Spleen (tissue), 11 donors: ENCODE data around the gene ZBTB7C. TPM values are rescaled to one million over a fixed set of nuclear protein-coding genes. Genes with fewer than 3 reads are reported as not detected.

ENCODE experiments used
- DNase-seq: peaks from one replicate; pipeline ENCODE4 v3.0.0-alpha.2; 2020
- H3K27ac ChIP-seq, 8 donors: fragments of 200-600 bp; sonication (generic) in 7 of 8; 1 replicate in 4 of 8; 2 replicates in 4 of 8; pipeline versions ENCODE4 v1.5.0 to v1.8.0; 2016 to 2021; ENCODE audit warnings: inconsistent platforms in 4 of 8, mild to moderate bottlenecking in 4 of 8, moderate library complexity in 1 of 8
- H3K27me3 ChIP-seq, 7 donors: fragments of 200-600 bp; sonication (generic) in 6 of 7; replicated peaks in 1 of 7; 1 replicate in 4 of 7; 2 replicates in 3 of 7; pipeline versions ENCODE4 v1.5.0 to v1.8.0; 2016 to 2021; ENCODE audit warnings: inconsistent platforms in 3 of 7, mild to moderate bottlenecking in 1 of 7
- H3K36me3 ChIP-seq, 6 donors: fragments of 200-600 bp; sonication (generic) in 5 of 6; 1 replicate in 4 of 6; 2 replicates in 2 of 6; pipeline versions ENCODE4 v1.5.0 to v1.8.0; 2016 to 2021; ENCODE audit warnings: inconsistent platforms in 2 of 6
- H3K4me1 ChIP-seq, 6 donors: fragments of 200-600 bp; sonication (generic) in 5 of 6; 1 replicate in 3 of 6; 2 replicates in 3 of 6; pipeline versions ENCODE4 v1.5.0 to v1.8.0; 2016 to 2021; ENCODE audit warnings: inconsistent platforms in 3 of 6
- H3K4me3 ChIP-seq, 8 donors: fragments of 200-600 bp; sonication (generic) in 7 of 8; 1 replicate in 4 of 8; 2 replicates in 4 of 8; pipeline versions ENCODE4 v1.5.0 to v1.8.0; 2016 to 2021; ENCODE audit warnings: inconsistent platforms in 4 of 8, mild to moderate bottlenecking in 4 of 8, moderate library complexity in 2 of 8
- H3K9me3 ChIP-seq, 8 donors: fragments of 200-600 bp; sonication (generic) in 7 of 8; 1 replicate in 4 of 8; 2 replicates in 4 of 8; pipeline versions ENCODE4 v1.5.0 to v1.8.0; 2016 to 2021; ENCODE audit warnings: inconsistent platforms in 4 of 8
- CTCF ChIP-seq, 11 experiments: fragments of 200-600 bp in 7 of 11; fragments of 450-650 bp in 4 of 11; sonication (generic) in 4 of 11; IDR thresholded peaks in 8 of 11; conservative IDR thresholded peaks in 3 of 11; 1 replicate in 7 of 11; 2 replicates in 4 of 11; pipeline versions ENCODE4 v1.4.0 to v1.8.0; 2016 to 2021; ENCODE audit warnings: antibody characterized with exemption in 11 of 11, inconsistent platforms in 4 of 11, mild to moderate bottlenecking in 1 of 11
- POLR2A ChIP-seq, 3 donors: fragments of 450-650 bp; IDR thresholded peaks; one replicate each; pipeline ENCODE4 v1.5.1; 2017; ENCODE audit warnings: antibody characterized with exemption in 3 of 3, mild to moderate bottlenecking in 1 of 3
- POLR2AphosphoS5 ChIP-seq, 3 donors: sonication (generic); formaldehyde crosslinking; IDR thresholded peaks; one replicate each; pipeline ENCODE4 v1.5.1; 2017; ENCODE audit warnings: antibody characterized with exemption in 3 of 3
- WGBS, 5 donors: extraction: QIAGEN DNeasy Blood & Tissue Kit in 3 of 5; methylation state at CpG; one replicate each; pipeline versions ENCODE4 v1.1.5 to v1.1.7; 2013 to 2018; 5-methylcytosine and 5-hydroxymethylcytosine counted together
- intact Hi-C: fragments of 100-400 bp; cut with DNase I; formaldehyde crosslinking; loops from one replicate; pipeline ENCODE4 v1.15.0; 2023; ENCODE audit warnings: low total_unique reads
- polyA plus RNA-seq, 3 donors: library from polyadenylated mRNA; stranded (reverse); fragments of 200-250 nt; gene quantifications; one replicate each; pipeline ENCODE4 v1.2.1, GENCODE V29; 2013
- total RNA-seq, 7 donors: library from RNA; depleted of rRNA in 3 of 7; stranded (reverse); fragments of >200 nt in 3 of 7; fragmentation: NEBNext Ultra II Directional in 4 of 7; extraction: Animal tissue kit (Norgen Biotek cat#: 25700) in 4 of 7; gene quantifications; one replicate each; pipeline versions ENCODE4 v1.1.0 to v1.2.1, GENCODE V29; 2016 to 2021
- donor health status: healthy with polysubstance abuse.
- donor health status: DM: no; HTN: no; CAD: no; lungs with moderate emphysema.
- donor health status: DM: no; HTN: no; CAD: no.
- donor health status: Bipolar disorder and iron deficiency.
- donor health status: healthy.
- donor health status: DM: no; HTN: no; CAD: no.
- donor health status: DM: yes; HTN: yes; CAD: no.

The ZBTB7C gene
- total and polyA plus RNA-seq, 10 donors = 1.00 to 64.2 (median 18.8) TPM

GRCh38 chr18:48113691-48114090, 295.5 kb downstream of the ZBTB7C start:
- no peak overlapping the region for H3K4me3 ChIP-seq
- TF ChIP-seq POLR2A (IDR thresholded peaks at IDR 0.05) (no peak), CTCF (IDR thresholded peaks at IDR 0.05 in 8 of 11, conservative IDR thresholded peaks at IDR 0.05 in 3 of 11) (no peak), POLR2AphosphoS5 (IDR thresholded peaks at IDR 0.05) (no peak)
- no peaks in the 10 kb centered on the region for H3K36me3 ChIP-seq
- no peaks in the 10 kb centered on the region for H3K4me1 ChIP-seq
- WGBS, 5 donors = 76 to 92% (median 90%) methylated on average over 6 to 8 of the region's 8 CpGs
- DNase-seq = no peak
- no peaks in the 10 kb centered on the region for H3K9me3 ChIP-seq
- intact Hi-C loops = no loop called here
- no peak overlapping the region for H3K27ac ChIP-seq
- no peaks in the 10 kb centered on the region for H3K27me3 ChIP-seq

GRCh38 chr18:48111587-48111986, 297.6 kb downstream of the ZBTB7C start:
- no peak overlapping the region for H3K27ac ChIP-seq
- H3K4me3 ChIP-seq = no peak overlapping the region
- WGBS, 5 donors = 80 to 86% (median 83%) methylated on average over 5 of the region's 5 CpGs
- no peaks in the 10 kb centered on the region for H3K9me3 ChIP-seq
- intact Hi-C loops = no loop called here
- TF ChIP-seq CTCF (IDR thresholded peaks at IDR 0.05 in 8 of 11, conservative IDR thresholded peaks at IDR 0.05 in 3 of 11) = no peak
- no peak for TF ChIP-seq POLR2AphosphoS5 (IDR thresholded peaks at IDR 0.05)
- no peak for TF ChIP-seq POLR2A (IDR thresholded peaks at IDR 0.05)
- H3K27me3 ChIP-seq = peaks cover 0 to 5% (median 0%) of the 10 kb centered on the region in 7 donors
- H3K36me3 ChIP-seq = no peaks in the 10 kb centered on the region
- peaks cover 0 to 10% (median 5%) of the 10 kb centered on the region in 6 donors for H3K4me1 ChIP-seq
- DNase-seq = no peak

GRCh38 chr18:48110797-48111196, 298.4 kb downstream of the ZBTB7C start:
- 79 to 88% (median 80%) methylated on average over 7 of the region's 7 CpGs for WGBS, 5 donors
- intact Hi-C loops = no loop called here
- H3K4me1 ChIP-seq = peaks cover 0 to 18% (median 9%) of the 10 kb centered on the region in 6 donors
- no peak overlapping the region for H3K4me3 ChIP-seq
- no peaks in the 10 kb centered on the region for H3K9me3 ChIP-seq
- no peaks in the 10 kb centered on the region for H3K36me3 ChIP-seq
- no peak overlapping the region for H3K27ac ChIP-seq
- no peak for DNase-seq
- peaks cover 0 to 5% (median 0%) of the 10 kb centered on the region in 7 donors for H3K27me3 ChIP-seq
- TF ChIP-seq POLR2AphosphoS5 (IDR thresholded peaks at IDR 0.05) (no peak), POLR2A (IDR thresholded peaks at IDR 0.05) (no peak), CTCF (IDR thresholded peaks at IDR 0.05 in 8 of 11, conservative IDR thresholded peaks at IDR 0.05 in 3 of 11) (no peak)

- no peak for DNase-seq
- Histone ChIP-seq H3K36me3 (no peaks in the 10 kb centered on the region), H3K27me3 (peaks cover 0 to 10% (median 0%) of the 10 kb centered on the region in 7 donors), H3K27ac (no peak overlapping the region), H3K9me3 (no peaks in the 10 kb centered on the region), H3K4me1 (peaks cover 0 to 26% (median 13%) of the 10 kb centered on the region in 6 donors), H3K4me3 (no peak overlapping the region)
- 74 to 94% (median 85%) methylated on average over 6 of the region's 6 CpGs for WGBS, 5 donors
- no peak for TF ChIP-seq POLR2A (IDR thresholded peaks at IDR 0.05)
- TF ChIP-seq POLR2AphosphoS5 (IDR thresholded peaks at IDR 0.05) = no peak
- TF ChIP-seq CTCF (IDR thresholded peaks at IDR 0.05 in 8 of 11, conservative IDR thresholded peaks at IDR 0.05 in 3 of 11) = no peak
- intact Hi-C loops = no loop called here
Observed at GRCh38 chr18:48109961-48110493, 299.2 kb downstream of the ZBTB7C start.
